Endometrial microvascular endothelial cells (primary cell): ENCODE measurements around the gene SRP14. TPM values are rescaled to one million over a fixed set of nuclear protein-coding genes. Genes with fewer than 3 reads are reported as not detected.

Source experiments
- in situ Hi-C: cut with HindIII; loops from 2 replicates; pipeline ENCODE4 v1.10.0; 2017; ENCODE audit warnings: low sequenced_read_pairs, low pct_unique_long_range_greater_than_20kb; ENCODE audit errors: inconsistent ontology term
- total RNA-seq: library from RNA; depleted of rRNA; stranded (reverse); fragments of >200 nt; gene quantifications from one replicate; pipeline ENCODE4 v1.2.3, GENCODE V29; 2015; ENCODE audit errors: inconsistent ontology term

SRP14 gene
- total RNA-seq, 1 donor from 2014 or later: 228 TPM

DNA sequence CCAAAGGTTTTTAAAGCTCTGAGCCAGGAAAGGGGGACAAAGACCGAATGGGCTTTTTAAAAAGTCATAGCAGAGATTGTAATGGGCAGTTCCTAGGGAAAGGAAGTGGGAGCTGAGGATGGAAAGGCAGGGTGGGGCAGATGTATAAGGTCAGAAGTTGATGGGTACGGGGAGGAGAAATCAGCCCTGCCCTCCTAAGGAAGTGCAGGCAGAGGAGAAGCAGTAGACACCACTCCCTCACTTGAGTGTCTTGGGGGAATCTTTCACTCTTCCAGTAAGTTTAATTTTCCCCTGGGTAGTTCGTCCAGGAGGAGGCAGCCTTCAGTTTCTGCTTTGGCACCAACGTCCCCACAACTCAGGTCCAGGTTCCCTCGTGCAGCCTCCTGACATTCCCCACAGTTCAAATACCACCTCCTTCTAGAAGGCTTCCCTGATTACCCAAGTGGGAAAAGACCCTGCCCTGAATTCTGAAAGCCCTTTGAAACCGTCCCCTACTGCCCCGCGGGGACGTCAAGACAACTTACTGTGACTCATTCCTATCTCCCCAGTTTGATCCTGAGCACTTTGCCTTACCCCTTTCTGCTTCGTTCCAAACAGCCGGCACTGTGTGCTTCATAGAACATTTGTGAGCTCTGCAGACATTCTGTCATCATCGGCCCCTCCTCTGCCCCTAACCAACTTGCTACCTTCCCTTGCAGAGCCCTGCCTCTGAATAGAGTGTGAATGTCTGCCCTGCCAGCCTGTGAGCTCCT is 14.3 kb upstream of the SRP14 start:
- in situ Hi-C loops: no loop called here

GRCh38 chr15:40052604-40053003 is 13.6 kb upstream of the SRP14 start:
- in situ Hi-C loops: no loop called here

GRCh38 chr15:40051616-40052415 is 12.8 kb upstream of the SRP14 start:
- in situ Hi-C loops: no loop called here

DNA sequence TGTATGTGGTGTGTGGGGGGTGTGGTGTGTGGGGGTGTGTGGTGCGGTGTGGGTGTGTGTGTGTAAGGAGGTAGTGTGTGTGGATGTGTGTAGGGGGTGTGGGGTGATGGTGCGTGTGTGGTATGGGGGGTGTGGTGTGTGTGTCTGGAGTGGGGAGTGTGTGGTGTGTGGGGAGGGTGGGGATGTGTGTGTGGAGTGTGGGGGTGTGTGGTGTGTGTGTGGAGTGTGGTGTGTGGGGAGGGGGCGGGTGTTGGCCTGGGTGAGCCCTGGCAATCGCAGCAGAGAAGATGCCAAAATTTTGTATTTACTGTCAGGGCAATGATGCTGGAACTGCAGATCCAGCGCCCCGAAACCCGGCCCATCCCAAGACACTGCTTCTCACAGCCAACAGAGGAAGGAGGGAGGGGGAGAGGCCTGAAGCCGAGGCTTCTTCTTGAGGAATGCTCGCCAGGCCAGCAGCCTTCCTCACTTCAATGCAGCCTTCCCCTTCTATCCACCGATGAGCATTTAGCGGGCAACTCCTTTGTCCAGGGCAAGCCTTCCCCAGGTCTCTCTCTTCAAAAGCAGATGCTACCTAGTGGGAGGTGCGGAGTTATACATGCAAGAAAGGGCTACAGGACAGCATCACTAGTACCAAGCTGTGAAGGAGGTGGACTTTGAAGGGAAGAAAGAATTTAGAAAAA is 11.9 kb upstream of the SRP14 start:
- in situ Hi-C loops: no loop called here

DNA sequence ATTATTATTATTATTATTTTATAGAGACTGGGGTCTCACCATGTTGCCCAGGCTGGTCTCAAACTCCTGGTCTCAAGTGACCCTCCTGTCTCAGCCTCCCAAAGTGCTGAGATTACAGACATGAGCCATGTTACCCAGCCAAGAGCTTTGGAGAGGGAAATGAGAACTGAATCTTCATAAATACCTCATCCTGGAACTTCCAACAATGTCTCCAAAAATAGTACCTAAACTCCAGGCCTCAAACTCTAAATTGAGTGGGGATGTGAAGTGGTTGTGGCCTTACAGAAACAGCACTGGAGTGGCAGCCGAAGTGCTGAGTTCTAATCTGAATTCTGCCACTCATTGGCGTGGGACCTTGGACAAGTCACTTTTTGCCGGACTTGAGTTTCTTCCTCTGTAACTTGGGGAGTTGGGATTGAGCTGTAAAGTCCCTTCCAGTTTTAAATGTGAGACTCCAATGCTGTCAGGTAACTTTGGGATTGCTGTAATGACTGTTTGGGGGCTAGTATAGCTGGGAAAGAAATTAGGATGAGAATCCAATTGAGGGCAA is 10.0 kb upstream of the SRP14 start:
- in situ Hi-C loops: loop anchor here (25.0 kb wide), 1 partner anchor 163 kb away; no protein-coding TSS in a partner anchor

- in situ Hi-C loops: loop anchor here (25.0 kb wide), 1 partner anchor 164 kb away; no protein-coding TSS in a partner anchor
These were observed 9.3 kb upstream of the SRP14 start for GRCh38 chr15:40048211-40048792.

DNA sequence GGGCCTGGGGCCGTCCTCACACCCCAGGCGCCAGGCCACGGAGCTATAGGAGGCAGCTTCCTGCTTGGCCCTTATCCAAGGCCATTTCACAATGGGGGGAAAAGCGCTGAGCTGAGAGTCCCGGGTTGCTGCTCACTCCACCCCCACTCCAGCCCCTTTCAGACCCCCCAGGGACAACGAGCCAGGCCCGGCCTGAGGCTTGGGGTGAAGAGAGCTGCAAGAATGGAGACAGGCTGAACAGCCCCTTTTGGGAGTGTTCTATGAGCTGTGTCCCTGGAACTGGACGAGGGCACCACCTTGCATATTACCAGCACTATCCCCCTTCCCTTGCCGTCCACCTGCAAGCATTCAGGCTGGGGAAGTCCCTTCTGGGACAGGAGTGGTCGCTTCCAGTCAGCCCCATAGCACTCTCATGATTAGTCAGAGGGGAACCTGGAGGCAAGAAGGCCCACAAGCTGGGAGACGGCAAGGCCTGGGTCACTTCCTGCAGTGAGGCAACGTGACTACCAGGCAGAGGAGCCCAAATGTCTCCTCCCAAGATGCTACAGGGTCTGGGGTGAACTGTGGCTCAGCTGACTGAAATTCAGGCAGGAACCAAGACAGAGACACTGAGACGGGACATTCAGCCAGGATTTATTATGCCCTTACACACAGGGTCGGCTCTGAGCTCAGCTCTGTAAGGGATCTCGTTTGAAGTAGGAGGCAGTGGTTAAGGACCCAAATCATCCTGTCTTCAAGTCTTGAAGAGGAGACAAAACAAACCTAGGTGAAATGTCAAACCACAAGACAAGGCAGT is 8.6 kb upstream of the SRP14 start:
- in situ Hi-C loops: loop anchor here (25.0 kb wide), 1 partner anchor 165 kb away; no protein-coding TSS in a partner anchor

DNA sequence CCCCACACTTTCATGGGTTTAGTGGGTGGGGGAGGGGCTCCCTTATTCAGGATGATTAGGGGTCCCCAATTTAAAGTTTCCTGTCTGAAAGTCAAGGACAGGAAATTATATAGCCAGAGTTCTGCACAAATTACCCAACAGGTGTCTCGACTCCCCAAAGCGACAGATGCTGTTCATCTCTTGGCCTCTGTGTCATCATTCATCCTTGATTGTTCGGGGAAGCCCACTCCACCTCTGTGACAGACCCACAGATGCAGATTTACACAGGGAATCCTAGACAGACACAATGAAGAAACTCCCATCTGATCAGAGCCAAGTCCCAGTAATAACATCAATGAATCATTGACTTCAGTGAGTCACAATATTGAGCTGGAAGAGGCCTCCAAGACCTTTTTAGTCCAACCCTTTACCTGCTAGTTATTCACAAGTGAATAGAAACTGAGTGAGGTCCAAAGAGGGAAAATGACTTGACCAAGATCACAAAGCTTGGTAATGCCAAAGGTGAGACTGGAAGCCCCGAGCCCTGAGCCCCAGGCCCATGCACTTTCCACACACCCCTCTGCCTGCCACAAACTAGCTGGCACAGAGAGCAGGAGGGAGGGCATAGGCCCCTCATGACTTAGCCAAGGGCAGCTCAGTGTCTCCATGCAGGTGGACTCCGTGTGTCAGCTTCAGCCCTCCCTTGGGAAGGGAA is 7.9 kb upstream of the SRP14 start:
- in situ Hi-C loops: loop anchor here (25.0 kb wide), 1 partner anchor 165 kb away; no protein-coding TSS in a partner anchor

- in situ Hi-C loops: loop anchor here (25.0 kb wide), 1 partner anchor 167 kb away; no protein-coding TSS in a partner anchor
These were observed 6.7 kb upstream of the SRP14 start for GRCh38 chr15:40045572-40046217.

DNA sequence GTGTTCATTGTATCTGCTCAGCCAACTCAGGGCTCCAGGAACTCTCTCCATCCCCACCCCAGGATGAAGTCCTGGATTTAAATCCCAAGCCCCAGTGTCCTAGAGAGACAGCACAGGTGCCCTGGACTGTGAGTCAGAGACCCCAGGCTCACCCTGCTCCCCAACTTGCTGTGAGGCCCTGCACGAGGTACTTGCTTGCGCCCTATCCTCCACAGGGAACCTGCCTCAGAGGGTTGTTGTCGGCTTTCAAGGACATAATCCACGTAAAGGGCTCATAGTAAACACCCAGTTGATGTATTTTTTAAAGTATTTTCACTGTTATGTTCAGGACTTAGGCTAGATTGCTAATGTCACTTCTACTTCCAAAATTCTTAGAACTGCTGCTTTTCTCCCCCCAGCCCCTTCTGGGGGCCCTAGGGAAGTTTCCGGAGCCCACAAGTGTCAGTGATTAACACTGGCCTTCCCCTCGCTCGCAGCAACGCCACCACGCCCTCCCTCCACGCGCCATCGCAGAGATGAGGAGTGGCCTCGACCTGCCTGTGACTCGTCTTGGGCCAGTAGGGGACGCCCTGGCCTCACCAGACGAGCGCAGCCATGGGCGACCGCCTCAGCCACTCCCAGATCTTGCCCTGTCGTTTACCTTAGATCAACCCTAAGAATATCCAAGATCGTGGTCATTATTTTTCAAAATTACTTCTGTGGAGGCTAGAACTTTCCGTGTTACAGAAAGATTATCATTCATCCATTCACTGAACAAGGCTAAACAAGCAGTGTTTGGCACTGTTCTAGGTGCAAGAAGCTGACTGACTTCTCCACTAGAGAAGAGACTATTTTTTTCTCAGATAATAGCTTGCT is 6.0 kb upstream of the SRP14 start:
- in situ Hi-C loops: loop anchor here (25.0 kb wide), 1 partner anchor 167 kb away; no protein-coding TSS in a partner anchor

DNA sequence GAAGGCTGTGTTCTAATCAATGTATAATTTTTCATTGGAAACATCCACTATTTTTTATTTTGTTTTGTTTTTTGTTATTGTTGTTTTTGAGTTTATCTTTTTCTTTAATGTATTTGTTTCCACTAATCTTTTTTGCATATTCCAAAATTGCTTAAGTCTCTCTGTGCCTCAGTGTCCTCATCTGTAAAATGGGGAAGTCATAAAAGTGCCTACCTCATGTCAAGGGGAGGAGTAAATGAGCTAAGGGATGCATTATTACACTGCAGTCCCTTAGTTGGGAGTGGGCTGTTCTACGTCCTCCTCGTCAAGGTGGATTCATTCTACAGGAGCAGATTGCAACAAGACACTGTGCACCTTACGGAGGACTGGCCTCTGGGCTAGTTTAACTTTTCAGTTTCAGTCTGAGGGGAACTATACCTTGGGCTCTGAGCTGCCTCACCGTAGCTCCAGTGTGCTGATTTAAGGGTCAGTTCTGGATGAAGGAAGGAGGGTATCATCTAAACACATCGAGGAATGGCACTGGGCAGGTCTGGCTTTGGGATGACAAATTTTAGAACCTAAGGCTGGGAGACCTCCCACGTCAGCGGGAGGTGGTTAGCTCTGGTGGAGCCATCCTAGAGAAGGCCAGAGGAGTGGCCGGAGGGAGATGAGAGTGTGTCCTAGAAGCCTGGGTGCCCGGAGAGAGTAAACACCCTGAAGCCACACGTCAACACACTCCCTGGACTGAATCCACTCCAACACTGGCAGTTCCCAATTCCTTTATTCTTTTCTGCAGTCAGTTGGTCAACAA is 5.1 kb upstream of the SRP14 start:
- in situ Hi-C loops: loop anchor here (25.0 kb wide), 1 partner anchor 168 kb away; no protein-coding TSS in a partner anchor

DNA sequence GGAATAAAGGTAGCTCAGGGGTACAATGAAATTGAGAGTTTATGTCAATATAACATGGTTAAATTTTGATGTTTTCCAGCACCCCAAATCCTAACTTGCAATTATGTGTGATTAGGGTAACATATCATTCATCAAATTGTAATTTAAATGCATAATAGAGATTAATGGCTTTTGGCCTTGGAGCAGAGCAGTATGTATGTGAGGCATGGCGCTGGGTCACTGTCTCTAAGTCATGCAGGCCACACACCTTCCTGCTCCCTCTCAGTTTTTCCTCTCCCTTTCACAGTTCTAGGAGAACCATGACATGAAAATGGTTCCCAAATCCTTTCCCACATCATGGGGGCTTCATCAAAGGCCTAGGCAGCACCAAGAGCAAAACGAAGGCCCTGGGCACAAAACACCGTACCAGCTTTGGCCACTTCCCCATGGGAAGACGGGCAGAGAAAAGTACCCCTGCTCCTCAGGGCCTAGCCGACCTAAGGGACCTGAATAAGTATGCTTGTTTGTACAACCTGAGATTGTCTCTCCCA is 3.9 kb upstream of the SRP14 start:
- in situ Hi-C loops: loop anchor here (25.0 kb wide), 1 partner anchor 169 kb away; no protein-coding TSS in a partner anchor

- in situ Hi-C loops: loop anchor here (25.0 kb wide), 1 partner anchor 172 kb away; no protein-coding TSS in a partner anchor
These were observed 1.8 kb upstream of the SRP14 start for GRCh38 chr15:40040770-40041169.

DNA sequence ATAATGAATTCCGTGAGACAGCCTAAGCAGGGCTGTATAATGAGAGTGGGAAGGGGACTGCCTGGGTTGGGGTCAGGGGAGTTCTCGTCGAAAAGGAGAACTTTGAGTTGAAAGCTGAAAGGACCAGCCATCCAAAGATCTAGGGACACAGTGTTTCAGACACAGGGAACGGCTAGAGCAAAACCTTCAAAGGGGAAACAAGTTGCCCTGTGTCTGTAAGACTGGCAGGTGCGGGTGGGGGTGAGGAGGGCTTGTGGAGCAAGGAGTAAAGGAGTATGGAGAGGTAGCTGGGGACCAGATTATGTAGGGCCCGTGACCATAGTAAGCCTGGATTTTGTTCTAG is 1.3 kb upstream of the SRP14 start:
- in situ Hi-C loops: loop anchor here (25.0 kb wide), 1 partner anchor 172 kb away; no protein-coding TSS in a partner anchor

GRCh38 chr15:40038275-40038637 is 725 bp downstream of the SRP14 start:
- in situ Hi-C loops: loop anchor here (25.0 kb wide), 1 partner anchor 174 kb away; no protein-coding TSS in a partner anchor
